ENCODE measurements around the gene NCKAP5.

DNA sequence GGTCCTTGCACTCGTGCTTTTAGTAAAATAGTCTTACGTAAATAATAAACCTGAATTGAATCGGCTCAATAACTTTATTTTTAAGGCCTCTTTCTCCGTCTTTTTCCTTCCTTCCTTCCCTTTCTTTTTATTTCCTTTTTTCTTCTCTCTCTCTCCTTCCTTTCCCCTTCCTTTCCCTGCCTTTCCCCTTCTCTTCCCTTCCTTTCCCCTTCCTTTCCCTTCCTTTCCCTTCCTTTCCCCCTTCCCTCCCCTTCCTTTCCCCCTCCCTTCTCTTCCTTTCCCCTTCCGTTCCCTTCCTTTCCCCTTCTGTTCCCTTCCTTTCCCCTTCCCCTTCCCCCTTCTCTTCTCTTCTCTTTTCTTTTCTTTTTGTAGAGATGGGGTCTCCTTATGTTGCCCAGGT is 121.0 kb downstream of the NCKAP5 start:
- TF ChIP-seq CTCF (IDR thresholded peaks at IDR 0.05), result no peak
- no peak for TF ChIP-seq EP300 (IDR thresholded peaks at IDR 0.05)
- no peak for TF ChIP-seq POLR2A (IDR thresholded peaks at IDR 0.05)

Data from ovary (tissue), 3 donors.